Fibroblast of lung (primary cell): ENCODE measurements around the gene CEP43. TPM values are rescaled to one million over a fixed set of nuclear protein-coding genes. Genes with fewer than 3 reads are reported as not detected.

ENCODE experiments used
- DNase-seq, 2 donors: peaks; one replicate each; pipeline versions ENCODE4 v3.0.0 to v3.0.0-alpha.2; 2010; ENCODE audit warnings: low read depth in 2 of 2
- H2AFZ ChIP-seq: 2 replicates; pipeline ENCODE4 v1.5.1; 2012; ENCODE audit warnings: low read length, control low read depth, inconsistent platforms
- H3K27ac ChIP-seq: 2 replicates; pipeline ENCODE4 v1.5.1; 2011; ENCODE audit warnings: low read length, control low read depth; ENCODE audit not compliant: insufficient read depth
- H3K27me3 ChIP-seq: 2 replicates; pipeline ENCODE4 v1.5.1; 2011; ENCODE audit warnings: mild to moderate bottlenecking, low read length; ENCODE audit not compliant: control insufficient read depth, insufficient read depth
- H3K36me3 ChIP-seq: 2 replicates; pipeline ENCODE4 v1.5.1; 2011; ENCODE audit warnings: low read length; ENCODE audit not compliant: control insufficient read depth, insufficient read depth
- H3K4me1 ChIP-seq: 2 replicates; pipeline ENCODE4 v1.5.1; 2011; ENCODE audit warnings: low read length; ENCODE audit not compliant: control insufficient read depth, insufficient read depth; ENCODE audit errors: extremely low read depth
- H3K4me2 ChIP-seq: 2 replicates; pipeline ENCODE4 v1.5.1; 2011; ENCODE audit warnings: low read length, control low read depth; ENCODE audit not compliant: insufficient read depth; ENCODE audit errors: extremely low read depth
- H3K4me3 ChIP-seq, 4 experiments: fragments of 200-600 bp in 1 of 4; sonication (generic) in 1 of 4; replicated peaks in 1 of 4; 2 replicates each; pipeline ENCODE4 v1.5.1; 2011 to 2016; ENCODE audit warnings: low read length in 4 of 4, low read depth in 3 of 4, mild to moderate bottlenecking in 3 of 4, control low read depth in 2 of 4, inconsistent platforms in 1 of 4, mixed read lengths in 1 of 4; ENCODE audit not compliant: insufficient read depth in 1 of 4; ENCODE audit errors: control extremely low read depth in 1 of 4
- H3K79me2 ChIP-seq: 2 replicates; pipeline ENCODE4 v1.5.1; 2012; ENCODE audit warnings: mild to moderate bottlenecking, low read length, inconsistent platforms; ENCODE audit not compliant: control insufficient read depth, insufficient read depth
- H3K9ac ChIP-seq: 2 replicates; pipeline ENCODE4 v1.5.1; 2011; ENCODE audit warnings: mild to moderate bottlenecking, low read length, control low read depth; ENCODE audit not compliant: insufficient read depth
- H3K9me3 ChIP-seq: 2 replicates; pipeline ENCODE4 v1.5.1; 2012; ENCODE audit warnings: low read depth, low read length; ENCODE audit not compliant: control insufficient read depth, insufficient read depth
- H4K20me1 ChIP-seq: 2 replicates; pipeline ENCODE4 v1.5.1; 2011; ENCODE audit warnings: low read length; ENCODE audit not compliant: control insufficient read depth, insufficient read depth; ENCODE audit errors: extremely low read depth
- CTCF ChIP-seq, 2 donors: IDR thresholded peaks in 1 of 2; conservative IDR thresholded peaks in 1 of 2; 1 replicate in 1 of 2; 2 replicates in 1 of 2; pipeline ENCODE4 v1.5.1; 2011 to 2012; ENCODE audit warnings: low read length in 2 of 2, control low read depth in 1 of 2, inconsistent platforms in 1 of 2, low read depth in 1 of 2, mild to moderate bottlenecking in 1 of 2
- EZH2 ChIP-seq: IDR thresholded peaks from 2 replicates; pipeline ENCODE4 v1.5.1; 2012; ENCODE audit warnings: low read length, control low read depth, mild to moderate bottlenecking; ENCODE audit errors: missing control alignments
- polyA plus RNA-seq, 2 donors: library from polyadenylated mRNA; depleted of rRNA in 1 of 2; stranded (reverse) in 1 of 2; unstranded in 1 of 2; fragments of >200 nt; gene quantifications; 2 replicates each; pipeline ENCODE4 v1.2.1, GENCODE V29; 2011 to 2012; ENCODE audit warnings: missing spikeins in 1 of 2
- total RNA-seq: library from RNA; depleted of rRNA; stranded (reverse); fragments of >200 nt; gene quantifications from 2 replicates; pipeline ENCODE4 v1.2.1, GENCODE V29; 2014

CEP43 gene
- total and polyA plus RNA-seq, 2 donors (not counting 1 experiment from before 2014, with no cell fraction given) = 11.2 to 18.0 TPM

GRCh38 chr6:166969390-166970002 lies 29.7 kb upstream of the CEP43 start:
- Histone ChIP-seq H4K20me1 (no peaks in the 10 kb centered on the region), H3K27ac (no peak overlapping the region), H3K9ac (no peak overlapping the region), H3K36me3 (no peaks in the 10 kb centered on the region), H3K4me3 (no peak overlapping the region), H2AFZ (no peak overlapping the region), H3K9me3 (no peaks in the 10 kb centered on the region), H3K4me2 (no peak overlapping the region), H3K27me3 (no peaks in the 10 kb centered on the region), H3K79me2 (no peaks in the 10 kb centered on the region), H3K4me1 (no peaks in the 10 kb centered on the region)
- no peak for DNase-seq
- no peak for TF ChIP-seq EZH2
- TF ChIP-seq CTCF (conservative IDR thresholded peaks at IDR 0.05 in 1 of 2, IDR thresholded peaks at IDR 0.05 in 1 of 2; ENCODE audit: low read depth in 1 of 2, low read length in 2 of 2) = no peak

GRCh38 chr6:166970091-166970490 lies 29.1 kb upstream of the CEP43 start:
- H3K9ac ChIP-seq = no peak overlapping the region
- no peak overlapping the region for H2AFZ ChIP-seq
- no peaks in the 10 kb centered on the region for H3K27me3 ChIP-seq
- DNase-seq = no peak
- no peak overlapping the region for H3K4me3 ChIP-seq
- no peak overlapping the region for H3K27ac ChIP-seq
- TF ChIP-seq CTCF (conservative IDR thresholded peaks at IDR 0.05 in 1 of 2, IDR thresholded peaks at IDR 0.05 in 1 of 2; ENCODE audit: low read depth in 1 of 2, low read length in 2 of 2) (no peak), EZH2 (no peak)
- no peaks in the 10 kb centered on the region for H3K36me3 ChIP-seq
- no peaks in the 10 kb centered on the region for H3K4me1 ChIP-seq
- H4K20me1 ChIP-seq = no peaks in the 10 kb centered on the region
- H3K79me2 ChIP-seq = no peaks in the 10 kb centered on the region
- no peak overlapping the region for H3K4me2 ChIP-seq
- no peaks in the 10 kb centered on the region for H3K9me3 ChIP-seq

GRCh38 chr6:166970776-166971175 lies 28.4 kb upstream of the CEP43 start:
- no peaks in the 10 kb centered on the region for H3K4me1 ChIP-seq
- H3K9me3 ChIP-seq = no peaks in the 10 kb centered on the region
- no peak overlapping the region for H3K9ac ChIP-seq
- TF ChIP-seq EZH2 = no peak
- TF ChIP-seq CTCF (conservative IDR thresholded peaks at IDR 0.05 in 1 of 2, IDR thresholded peaks at IDR 0.05 in 1 of 2; ENCODE audit: low read depth in 1 of 2, low read length in 2 of 2) = no peak
- no peaks in the 10 kb centered on the region for H3K27me3 ChIP-seq
- no peaks in the 10 kb centered on the region for H3K36me3 ChIP-seq
- DNase-seq = no peak
- no peak overlapping the region for H3K27ac ChIP-seq
- no peak overlapping the region for H3K4me3 ChIP-seq
- H3K4me2 ChIP-seq = no peak overlapping the region
- H3K79me2 ChIP-seq = no peaks in the 10 kb centered on the region
- no peak overlapping the region for H2AFZ ChIP-seq
- H4K20me1 ChIP-seq = no peaks in the 10 kb centered on the region
